A673 (cell line): ENCODE results near the gene PDE6C.

Source experiments
- CTCF ChIP-seq: fragments of 300-800, 200-600 bp; sonication (generic); conservative IDR thresholded peaks from 2 replicates; pipeline ENCODE4 v1.5.1; 2017; ENCODE audit warnings: low read depth, mild to moderate bottlenecking, antibody characterized with exemption, low read length, moderate library complexity, mixed read lengths
- EZH2 ChIP-seq: fragments of 200-600 bp; sonication (generic); IDR thresholded peaks from 2 replicates; pipeline ENCODE4 v1.6.1; 2017; ENCODE audit warnings: borderline replicate concordance, low read depth, mild to moderate bottlenecking, mixed read lengths, antibody characterized with exemption, low read length; ENCODE audit not compliant: poor library complexity, severe bottlenecking

- TF ChIP-seq CTCF (no peak), EZH2 (no peak)
Measured at GRCh38 chr10:93666030-93666429, 53.7 kb downstream of the PDE6C start.
